Measurements from ENCODE around the gene TMEM198. TPM values are rescaled to one million over a fixed set of nuclear protein-coding genes. Genes with fewer than 3 reads are reported as not detected.

The TMEM198 gene
- total and polyA plus RNA-seq, 2 experiments from 2014 or later = 1.7 to 5.8 TPM

DNA sequence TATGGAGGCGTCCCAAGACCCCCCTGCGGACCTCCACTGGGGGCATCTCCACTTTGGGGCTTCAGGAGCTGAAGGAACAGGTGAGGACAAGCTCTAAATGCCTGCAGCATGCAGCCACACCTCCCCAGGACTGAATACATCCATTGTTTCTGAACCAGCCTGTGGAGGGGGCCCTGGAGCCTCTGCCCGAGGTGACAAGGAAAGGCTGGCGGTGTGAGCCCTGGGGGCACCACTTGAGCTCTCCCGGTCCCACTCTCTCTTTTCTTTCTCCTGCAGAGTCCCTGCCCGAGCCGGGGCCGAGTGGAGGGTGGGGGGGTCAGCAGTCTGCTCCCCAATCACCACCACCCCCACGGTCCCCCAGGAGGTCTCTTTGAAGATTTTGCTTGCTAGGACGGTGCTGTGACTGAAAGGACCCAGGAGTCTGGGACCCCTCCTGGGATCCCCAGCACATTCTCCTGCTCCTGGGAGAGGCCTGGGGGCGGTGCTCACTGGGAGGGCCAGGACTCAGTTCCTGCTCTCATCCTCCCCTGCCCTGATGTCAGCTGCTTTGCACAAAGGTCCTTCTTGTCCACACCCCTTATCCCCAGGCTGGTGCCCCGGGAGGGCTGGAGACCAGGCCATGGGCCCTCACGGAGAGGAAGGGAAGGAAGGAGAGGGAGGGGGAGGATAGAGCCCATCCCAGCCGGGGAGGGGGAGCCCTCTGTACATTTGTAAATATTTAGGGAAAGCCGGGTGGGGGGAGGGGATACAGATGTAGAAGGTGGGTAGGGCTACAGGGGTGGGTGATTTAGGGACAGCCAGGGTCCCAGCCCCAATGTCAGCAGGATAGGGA is 6.0 kb upstream of the TMEM198 start:
- no peak for DNase-seq
- TF ChIP-seq EZH2 (IDR thresholded peaks at IDR 0.05; ENCODE audit: insufficient read depth, poor library complexity, severe bottlenecking) (no peak), EZH2phosphoT487 (IDR thresholded peaks at IDR 0.05; ENCODE audit: insufficient read depth, low read depth) (no peak)
- Histone ChIP-seq H3K27ac (no peak overlapping the region), H3K4me2 (ENCODE audit: unreplicated experiment) (no peak overlapping the region), H3K9me2 (ENCODE audit: insufficient read depth) (no peaks in the 10 kb centered on the region), H3K79me2 (ENCODE audit: insufficient read depth) (peaks cover 35% of the 10 kb centered on the region), H3K9me3 (ENCODE audit: low read depth) (no peaks in the 10 kb centered on the region), H3K4me1 (ENCODE audit: insufficient read depth) (no peaks in the 10 kb centered on the region), H2AFZ (no peak overlapping the region), H3K9ac (no peak overlapping the region), H3K4me3 (no peak overlapping the region), H3F3A (ENCODE audit: insufficient read depth) (peaks cover 9% of the 10 kb centered on the region), H4K20me1 (ENCODE audit: insufficient read depth) (no peaks in the 10 kb centered on the region), H3K27me3 (replicated peaks; ENCODE audit: insufficient read depth) (no peaks in the 10 kb centered on the region), H3K36me3 (ENCODE audit: low read depth) (peaks cover 11% of the 10 kb centered on the region; the same call in 1 of the 2 replicates)
- in situ Hi-C loops (cut with MboI) = no loop called here
- WGBS, 2 experiments (ENCODE audit: low coverage in 1 of 2, low lambda C conversion rate in 2 of 2, missing lambda C conversion rate in 2 of 2) = 63 to 64% methylated on average over 12 to 14 of the region's 15 CpGs

DNA sequence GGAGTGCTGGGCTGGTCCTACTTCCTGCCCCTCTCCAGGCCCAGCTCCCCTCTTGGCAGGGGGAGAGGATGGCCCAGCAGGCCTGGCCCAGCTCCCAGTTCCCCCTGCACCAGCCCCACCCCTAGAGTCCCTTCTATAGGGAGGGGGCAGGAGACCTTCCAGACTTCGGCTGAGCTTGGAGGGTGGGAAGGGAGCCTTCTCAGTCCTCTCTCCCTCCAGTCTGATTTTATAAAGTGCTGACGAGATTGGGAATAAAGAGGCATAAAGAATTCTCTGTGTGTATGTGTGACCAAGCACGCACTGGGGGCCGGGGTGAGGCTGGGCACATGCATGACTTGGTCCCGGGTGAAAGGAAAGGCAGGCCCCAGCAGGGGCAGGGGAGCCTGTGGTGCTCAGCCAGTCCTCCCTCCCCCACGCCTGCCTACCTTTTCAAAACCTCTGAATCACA is 5.3 kb upstream of the TMEM198 start:
- no peaks in the 10 kb centered on the region for H3K9me3 ChIP-seq (ENCODE audit: low read depth)
- H3K9ac ChIP-seq = no peak overlapping the region
- in situ Hi-C loops (cut with MboI) = no loop called here

DNA sequence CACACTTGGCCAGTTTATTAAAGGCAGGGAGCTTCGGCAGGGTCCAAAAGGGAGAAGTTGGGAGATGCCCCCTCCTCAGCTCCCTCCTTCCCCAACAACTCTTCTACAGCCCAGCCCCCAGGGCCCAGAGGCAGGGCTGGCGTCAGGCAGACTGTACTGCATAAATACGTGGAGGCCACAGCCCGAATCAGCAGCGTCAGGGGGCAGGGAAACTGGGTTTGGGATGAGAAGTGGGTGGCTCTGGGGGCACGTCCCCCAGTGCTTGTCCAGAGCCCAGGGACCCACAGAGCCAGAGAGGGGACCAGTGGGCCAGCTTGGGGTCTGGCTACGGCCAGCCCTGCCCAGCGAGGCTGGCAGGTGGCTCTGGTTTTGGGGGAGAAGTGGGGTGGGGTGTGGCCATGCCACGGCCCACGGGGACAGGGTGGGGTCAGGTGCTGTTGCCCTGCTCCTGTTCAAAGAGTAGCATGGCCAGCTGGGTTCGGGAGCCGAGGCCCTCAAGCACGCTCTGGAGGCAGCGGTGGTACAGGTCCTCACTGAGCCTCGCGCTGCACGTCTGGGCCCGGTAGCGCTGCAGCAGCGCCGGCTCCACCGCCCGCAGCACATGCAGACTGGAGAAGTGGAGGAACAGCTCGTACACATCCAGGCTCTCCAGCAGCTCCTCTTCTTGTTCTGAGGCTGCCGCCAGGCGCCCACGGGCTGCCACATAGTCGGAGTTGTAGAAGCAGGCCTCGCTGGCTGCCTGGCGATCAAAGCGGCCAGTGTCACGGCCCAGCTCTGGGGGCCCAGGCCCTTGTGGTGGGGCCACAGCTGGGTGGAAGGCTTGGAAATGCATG is 4.7 kb upstream of the TMEM198 start:
- Histone ChIP-seq H3K9me3 (ENCODE audit: low read depth) (no peaks in the 10 kb centered on the region), H3K4me1 (ENCODE audit: insufficient read depth) (no peaks in the 10 kb centered on the region), H3K27me3 (replicated peaks; ENCODE audit: insufficient read depth) (no peaks in the 10 kb centered on the region), H3K4me3 (no peak overlapping the region), H4K20me1 (ENCODE audit: insufficient read depth) (no peaks in the 10 kb centered on the region), H3K9ac (no peak overlapping the region), H3F3A (ENCODE audit: insufficient read depth) (peaks cover 9% of the 10 kb centered on the region), H3K79me2 (ENCODE audit: insufficient read depth) (peaks cover 35% of the 10 kb centered on the region), H3K4me2 (ENCODE audit: unreplicated experiment) (no peak overlapping the region), H3K27ac (no peak overlapping the region), H3K9me2 (ENCODE audit: insufficient read depth) (no peaks in the 10 kb centered on the region), H2AFZ (no peak overlapping the region), H3K36me3 (ENCODE audit: low read depth) (peaks cover 11% of the 10 kb centered on the region; the same call in 1 of the 2 replicates)
- TF ChIP-seq EZH2phosphoT487 (IDR thresholded peaks at IDR 0.05; ENCODE audit: insufficient read depth, low read depth) = no peak
- TF ChIP-seq EZH2 (IDR thresholded peaks at IDR 0.05; ENCODE audit: insufficient read depth, poor library complexity, severe bottlenecking) = no peak
- WGBS, 2 experiments (ENCODE audit: low coverage in 1 of 2, low lambda C conversion rate in 2 of 2, missing lambda C conversion rate in 2 of 2) = 86 to 89% methylated on average over 31 to 32 of the region's 32 CpGs
- in situ Hi-C loops (cut with MboI) = no loop called here
- no peak for DNase-seq

More for the DNA sequence above, 5.3 kb upstream of the TMEM198 start:
- TF ChIP-seq EZH2phosphoT487 (IDR thresholded peaks at IDR 0.05; ENCODE audit: insufficient read depth, low read depth) (no peak), EZH2 (IDR thresholded peaks at IDR 0.05; ENCODE audit: insufficient read depth, poor library complexity, severe bottlenecking) (no peak)
- Histone ChIP-seq H3K27me3 (replicated peaks; ENCODE audit: insufficient read depth) (no peaks in the 10 kb centered on the region), H3K9me2 (ENCODE audit: insufficient read depth) (no peaks in the 10 kb centered on the region), H3K4me3 (no peak overlapping the region), H4K20me1 (ENCODE audit: insufficient read depth) (no peaks in the 10 kb centered on the region), H3K79me2 (ENCODE audit: insufficient read depth) (peaks cover 35% of the 10 kb centered on the region), H3F3A (ENCODE audit: insufficient read depth) (peaks cover 9% of the 10 kb centered on the region), H3K27ac (no peak overlapping the region), H3K36me3 (ENCODE audit: low read depth) (peaks cover 11% of the 10 kb centered on the region; the same call in 1 of the 2 replicates), H2AFZ (no peak overlapping the region), H3K4me2 (ENCODE audit: unreplicated experiment) (no peak overlapping the region), H3K4me1 (ENCODE audit: insufficient read depth) (no peaks in the 10 kb centered on the region)
- DNase-seq = no peak
- WGBS, 2 experiments (ENCODE audit: low coverage in 1 of 2, low lambda C conversion rate in 2 of 2, missing lambda C conversion rate in 2 of 2) = 80 to 85% methylated on average over 6 of the region's 6 CpGs

DNA sequence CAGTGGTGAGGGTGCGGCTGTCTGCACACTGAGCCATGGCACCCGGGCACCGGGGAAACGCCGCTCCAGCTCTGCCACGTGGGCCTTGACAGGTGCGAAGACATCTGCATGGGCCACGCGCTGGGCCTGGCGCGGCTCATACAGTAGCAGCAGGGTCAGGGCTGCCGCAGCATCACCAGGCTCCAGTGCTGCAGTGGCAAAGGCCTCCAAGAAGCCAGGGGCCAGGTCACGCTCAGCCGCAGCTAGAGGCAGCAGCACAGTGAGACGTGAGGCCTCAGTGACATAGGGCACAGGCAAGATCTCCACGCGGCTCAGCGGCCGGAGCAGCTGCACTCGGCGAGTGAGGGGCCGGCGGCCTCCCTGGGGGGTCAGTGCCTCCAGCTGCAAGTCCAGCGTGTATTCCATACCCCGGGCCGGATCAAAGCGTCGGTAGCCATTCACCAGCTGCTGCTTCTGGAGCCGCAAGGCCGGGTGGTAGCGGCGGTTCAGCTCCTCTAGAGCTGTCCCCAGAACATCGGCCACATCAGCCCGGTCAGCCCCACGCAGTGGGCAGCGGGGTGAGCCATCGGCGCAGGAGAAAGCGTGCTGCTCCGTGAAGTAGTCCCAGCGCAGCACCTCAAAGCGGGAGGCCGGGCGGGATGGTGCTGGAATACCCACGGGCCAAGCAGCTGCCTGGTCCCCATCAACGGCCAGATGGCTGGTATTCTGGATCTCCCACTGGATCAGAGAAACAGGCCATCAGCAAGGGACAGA is 3.7 kb upstream of the TMEM198 start:
- no peaks in the 10 kb centered on the region for H3K9me3 ChIP-seq (ENCODE audit: low read depth)
- WGBS, 2 experiments (ENCODE audit: low coverage in 1 of 2, low lambda C conversion rate in 2 of 2, missing lambda C conversion rate in 2 of 2) = 94% methylated on average over 35 to 46 of the region's 46 CpGs
- no peak overlapping the region for H3K9ac ChIP-seq
- H4K20me1 ChIP-seq (ENCODE audit: insufficient read depth) = no peaks in the 10 kb centered on the region
- H3K9me2 ChIP-seq (ENCODE audit: insufficient read depth) = no peaks in the 10 kb centered on the region
- no peaks in the 10 kb centered on the region for H3K27me3 ChIP-seq (replicated peaks; ENCODE audit: insufficient read depth)
- no peak overlapping the region for H3K27ac ChIP-seq
- DNase-seq = no peak
- H2AFZ ChIP-seq = no peak overlapping the region
- no peak overlapping the region for H3K4me3 ChIP-seq
- in situ Hi-C loops (cut with MboI) = no loop called here
- H3F3A ChIP-seq (ENCODE audit: insufficient read depth) = peaks cover 9% of the 10 kb centered on the region
- TF ChIP-seq EZH2 (IDR thresholded peaks at IDR 0.05; ENCODE audit: insufficient read depth, poor library complexity, severe bottlenecking) = no peak
- TF ChIP-seq EZH2phosphoT487 (IDR thresholded peaks at IDR 0.05; ENCODE audit: insufficient read depth, low read depth) = no peak
- no peaks in the 10 kb centered on the region for H3K4me1 ChIP-seq (ENCODE audit: insufficient read depth)
- no peak overlapping the region for H3K4me2 ChIP-seq (ENCODE audit: unreplicated experiment)
- peaks cover 11% of the 10 kb centered on the region; the same call in 1 of the 2 replicates for H3K36me3 ChIP-seq (ENCODE audit: low read depth)
- H3K79me2 ChIP-seq (ENCODE audit: insufficient read depth) = peaks cover 35% of the 10 kb centered on the region

All from GM23248 (cell line).